GM18867 (cell line): ENCODE measurements around the gene GSG1L.

Source experiments
- ATAC-seq: cut with Tn5 transposase; IDR thresholded peaks from one replicate; pipeline ENCODE4 v1.9.1; 2021; ENCODE audit warnings: mild to moderate bottlenecking, moderate library complexity; ENCODE audit not compliant: unreplicated experiment

Gene GSG1L

GRCh38 chr16:27826081-27826892 is 237.2 kb downstream of the GSG1L start:
- no peak for ATAC-seq

DNA sequence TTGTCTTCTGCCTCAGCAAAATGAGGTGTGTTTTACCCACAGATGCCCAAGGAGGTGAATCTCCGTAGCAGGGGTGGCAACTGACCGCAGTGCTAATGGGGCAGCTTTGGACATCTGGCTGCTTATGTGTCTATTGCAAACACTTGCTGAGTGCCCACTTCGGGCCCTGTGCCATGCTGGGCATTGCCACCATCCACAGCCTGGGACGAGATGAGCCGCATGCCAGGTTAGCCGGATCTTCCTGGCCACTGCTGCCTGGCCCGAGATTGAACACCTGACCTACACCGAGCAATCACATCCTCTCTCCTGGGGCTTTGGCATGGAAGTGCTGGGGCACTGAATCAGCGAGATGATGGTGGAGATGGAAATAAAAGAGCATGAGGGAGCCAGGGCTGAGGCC is 238.7 kb downstream of the GSG1L start:
- no peak for ATAC-seq

DNA sequence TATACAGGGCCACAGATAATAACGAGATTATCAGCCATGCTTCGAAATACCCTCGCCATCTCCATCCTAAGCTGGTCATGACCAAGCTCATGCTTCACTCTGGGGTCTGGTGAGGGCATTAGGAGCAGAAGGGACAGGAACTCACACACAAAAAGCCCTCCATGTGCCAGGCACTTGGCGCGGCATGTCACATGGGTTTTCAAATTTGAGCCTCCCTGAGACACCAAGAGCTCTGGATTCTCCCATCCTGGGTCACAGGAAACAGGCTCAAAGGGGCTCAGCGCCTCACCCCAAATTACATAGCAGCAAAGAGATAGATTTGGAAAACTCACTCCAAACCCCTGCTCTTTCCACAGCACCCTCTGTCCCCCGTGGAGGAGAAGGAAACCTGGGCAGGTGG is 239.5 kb downstream of the GSG1L start:
- ATAC-seq = no peak

GRCh38 chr16:27823421-27823820 is 240.1 kb downstream of the GSG1L start:
- ATAC-seq = no peak

DNA sequence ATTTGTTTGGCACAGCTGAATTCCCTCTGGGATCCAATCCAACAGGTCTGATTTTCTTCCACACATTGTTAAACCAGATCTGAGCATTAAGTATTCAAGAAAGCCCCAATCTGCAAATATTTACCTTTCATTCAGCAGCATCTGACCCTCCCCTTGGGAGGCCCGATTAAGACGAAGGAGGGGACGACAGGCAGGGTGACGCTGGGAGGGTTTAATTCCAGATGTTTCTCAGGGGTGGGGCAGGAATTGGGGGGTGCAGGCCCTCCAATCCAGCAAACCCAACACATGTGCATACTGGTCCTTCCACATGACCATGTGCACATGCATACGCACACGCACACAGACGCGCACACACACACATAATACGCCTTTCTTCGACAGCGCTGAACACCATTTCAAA is 240.5 kb downstream of the GSG1L start:
- ATAC-seq = no peak

DNA sequence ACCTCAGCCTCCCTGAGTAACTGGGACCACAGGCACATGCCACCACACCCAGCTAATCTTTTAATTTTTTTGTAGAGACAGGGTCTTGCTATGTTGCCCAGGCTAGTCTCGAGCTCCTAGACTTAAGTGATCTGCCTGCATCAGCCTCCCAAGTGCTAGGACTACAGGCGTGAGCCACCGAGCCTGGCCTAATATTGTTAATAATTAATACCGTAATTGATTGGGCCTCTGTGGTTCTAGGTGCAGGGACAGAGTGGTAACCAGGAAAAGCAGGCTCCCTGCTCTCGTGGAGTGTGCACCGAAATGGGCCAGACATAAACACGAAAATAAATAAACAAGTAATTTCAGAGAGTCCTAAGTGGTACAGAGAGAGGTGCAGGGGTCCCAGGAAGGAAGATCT is 241.0 kb downstream of the GSG1L start:
- no peak for ATAC-seq

GRCh38 chr16:27820646-27821345 is 242.7 kb downstream of the GSG1L start:
- ATAC-seq = no peak

DNA sequence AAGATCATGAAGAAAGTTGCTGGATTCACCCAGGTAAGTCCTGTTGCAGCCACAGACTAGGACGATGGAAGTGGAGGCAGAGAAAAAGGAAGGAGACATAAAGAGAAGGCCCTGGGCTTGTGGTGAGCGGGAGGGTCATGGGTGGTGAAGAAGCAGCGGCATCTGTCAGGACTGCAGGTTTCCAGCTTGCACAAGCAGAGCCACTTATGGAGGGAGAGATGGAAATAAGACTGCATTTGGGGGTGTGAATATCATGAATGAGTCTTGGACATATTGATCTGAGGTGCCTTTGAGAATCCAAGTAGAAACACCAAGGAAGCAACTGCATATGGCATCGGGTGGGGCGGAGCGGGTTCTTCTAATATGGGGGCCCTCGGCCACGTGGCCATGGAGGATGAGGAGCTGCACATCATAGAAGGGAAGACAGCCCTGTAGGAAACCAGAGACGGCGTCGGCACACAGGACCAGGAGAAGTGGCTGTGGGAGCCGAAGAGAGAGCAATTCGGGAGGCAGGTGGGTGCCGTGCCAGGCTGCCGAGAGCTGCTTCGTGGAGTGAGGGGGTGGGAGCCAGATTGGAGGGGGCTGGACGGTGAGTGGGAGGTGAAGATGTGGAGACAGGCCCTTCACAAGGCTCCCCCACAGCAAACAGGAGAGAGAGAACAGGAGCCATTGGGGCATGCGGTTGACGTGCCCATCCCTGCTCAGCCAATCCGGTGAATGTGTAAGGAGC is 243.5 kb downstream of the GSG1L start:
- ATAC-seq = no peak

DNA sequence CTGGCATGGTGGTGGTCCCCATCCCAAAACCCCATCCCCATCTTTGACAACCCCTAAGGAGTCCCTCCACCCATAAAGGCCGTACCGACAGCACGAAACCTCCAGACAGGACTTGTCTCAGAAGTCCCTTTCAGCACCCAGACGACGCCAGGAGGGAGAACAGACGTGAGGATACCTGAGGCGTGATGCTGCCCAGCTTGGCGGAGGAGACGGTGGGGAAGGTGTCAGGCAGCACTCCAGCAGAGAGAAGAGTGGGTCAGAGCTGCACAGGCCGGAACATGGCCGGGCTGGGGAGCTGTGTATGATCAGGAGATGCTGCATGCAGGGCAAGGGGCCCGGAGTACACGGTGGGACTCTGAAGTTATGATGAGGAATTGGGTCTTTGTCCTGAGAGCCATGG is 244.2 kb downstream of the GSG1L start:
- ATAC-seq = no peak

GRCh38 chr16:27818246-27818645 is 245.3 kb downstream of the GSG1L start:
- ATAC-seq = no peak

DNA sequence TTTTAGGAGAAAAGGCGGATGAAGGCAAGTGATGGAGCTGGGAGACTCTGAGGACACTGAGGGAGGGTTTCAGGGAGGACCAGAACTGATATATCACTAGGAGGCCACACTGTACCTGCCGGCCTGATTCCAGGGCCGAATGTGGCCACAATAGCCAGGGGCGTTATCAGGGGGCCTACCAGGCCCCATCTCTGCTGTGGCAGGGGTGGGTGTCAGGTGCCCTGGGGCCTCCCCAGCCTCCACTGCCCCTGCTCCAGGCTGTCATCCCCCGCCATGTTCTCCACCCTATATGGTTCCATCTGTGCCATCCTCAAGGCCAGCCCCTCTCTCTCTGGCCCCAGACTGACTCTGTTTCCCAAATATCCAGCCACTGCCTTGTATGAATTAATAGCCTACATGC is 246.5 kb downstream of the GSG1L start:
- ATAC-seq = no peak

GRCh38 chr16:27816561-27816960 is 247.0 kb downstream of the GSG1L start:
- no peak for ATAC-seq

GRCh38 chr16:27813591-27813990 is 249.9 kb downstream of the GSG1L start:
- no peak for ATAC-seq

GRCh38 chr16:27811881-27812280 is 251.6 kb downstream of the GSG1L start:
- no peak for ATAC-seq

DNA sequence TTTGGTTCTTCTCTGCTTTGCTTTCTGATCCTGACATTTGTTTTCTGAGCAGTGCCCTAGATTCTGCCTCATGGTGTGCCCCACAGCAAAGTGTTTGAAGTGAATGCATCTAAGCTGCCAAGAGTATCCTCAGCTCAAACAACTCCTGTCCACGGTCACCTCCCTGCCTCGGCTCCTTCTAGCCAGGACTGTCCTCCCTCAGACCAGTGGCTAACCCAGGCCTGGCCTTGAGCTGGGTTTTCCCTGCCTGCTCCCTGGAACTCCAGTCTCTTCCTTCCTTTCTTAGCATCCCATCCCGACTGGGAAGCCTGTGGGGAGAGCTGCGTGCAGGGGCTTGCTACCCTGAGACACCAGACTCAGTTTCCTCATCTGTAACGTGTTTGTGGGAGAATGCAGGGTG is 256.5 kb downstream of the GSG1L start:
- no peak for ATAC-seq

DNA sequence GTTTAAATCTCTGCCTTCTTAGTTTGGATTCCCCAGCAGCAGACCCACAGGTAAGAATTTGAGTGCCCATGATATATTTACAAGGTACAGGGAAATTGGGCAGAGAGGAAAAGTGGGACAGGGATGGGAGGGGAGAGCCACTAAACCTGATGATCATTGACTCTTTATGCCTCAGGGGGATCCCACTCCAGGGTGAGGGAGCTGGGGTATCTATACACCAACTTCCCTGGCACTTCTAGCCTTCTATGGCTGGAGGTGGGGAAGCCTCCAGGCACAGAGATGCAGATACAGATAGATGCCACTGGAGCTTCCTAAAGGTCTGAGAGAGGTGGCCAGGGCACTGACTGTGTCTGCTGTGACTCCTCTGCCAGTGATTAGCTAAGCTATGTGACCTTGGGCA is 257.1 kb downstream of the GSG1L start:
- no peak for ATAC-seq

- ATAC-seq = no peak
Observed at GRCh38 chr16:27805828-27806351, 257.6 kb downstream of the GSG1L start.

GRCh38 chr16:27803775-27804549 is 259.6 kb downstream of the GSG1L start:
- ATAC-seq = no peak

DNA sequence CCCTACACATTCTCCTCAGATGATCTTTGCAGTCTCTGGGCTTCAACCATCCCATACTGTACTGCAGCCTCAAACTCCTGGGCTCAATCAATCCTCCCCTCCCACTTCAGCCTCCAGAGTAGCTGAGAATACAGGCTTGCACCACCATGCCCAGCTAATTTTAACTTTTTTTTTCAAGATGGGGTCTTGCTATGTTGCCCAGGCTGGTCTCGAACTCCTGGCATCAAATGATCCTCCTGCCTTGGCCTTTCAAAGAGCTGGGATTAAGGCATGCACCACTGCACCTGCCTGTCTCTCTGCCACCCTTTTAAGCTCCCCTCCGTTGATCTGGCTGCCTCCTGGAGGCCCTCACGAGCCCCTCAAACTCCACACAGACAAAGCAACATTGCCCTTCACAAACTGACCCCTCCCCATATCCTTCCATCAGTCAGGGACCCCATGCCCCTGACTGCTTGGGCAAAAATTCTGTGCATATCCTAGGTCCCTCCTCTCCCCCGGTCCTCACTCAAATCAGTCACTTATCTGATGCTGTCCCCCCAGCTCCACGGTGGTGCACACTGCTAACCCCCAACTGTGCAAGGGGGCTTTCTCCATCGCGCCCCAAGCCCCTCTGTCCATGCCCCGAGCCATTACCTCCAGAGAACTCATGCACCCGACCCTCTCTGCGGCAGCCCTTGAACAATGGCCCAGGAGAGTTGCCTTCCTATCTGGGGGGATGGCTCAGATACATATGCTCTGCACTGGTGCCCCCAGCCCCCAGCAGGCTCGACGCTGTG is 260.7 kb downstream of the GSG1L start:
- no peak for ATAC-seq
